Measurements from ENCODE around the gene TIMM50.

Gene TIMM50

GRCh38 chr19:39524495-39524894 lies 43.9 kb downstream of the TIMM50 start:
- Histone ChIP-seq H3K36me3 (ENCODE audit: control insufficient read depth, insufficient read depth, low read length) (no peaks in the 10 kb centered on the region), H3K9ac (ENCODE audit: low read length) (no peak overlapping the region), H3K27me3 (ENCODE audit: control insufficient read depth, insufficient read depth, low read length) (no peaks in the 10 kb centered on the region), H3K9me3 (ENCODE audit: control insufficient read depth, low read length) (no peaks in the 10 kb centered on the region), H3K4me1 (ENCODE audit: control insufficient read depth, insufficient read depth, low read length) (no peaks in the 10 kb centered on the region), H3K4me3 (ENCODE audit: low read length) (no peak overlapping the region)

DNA sequence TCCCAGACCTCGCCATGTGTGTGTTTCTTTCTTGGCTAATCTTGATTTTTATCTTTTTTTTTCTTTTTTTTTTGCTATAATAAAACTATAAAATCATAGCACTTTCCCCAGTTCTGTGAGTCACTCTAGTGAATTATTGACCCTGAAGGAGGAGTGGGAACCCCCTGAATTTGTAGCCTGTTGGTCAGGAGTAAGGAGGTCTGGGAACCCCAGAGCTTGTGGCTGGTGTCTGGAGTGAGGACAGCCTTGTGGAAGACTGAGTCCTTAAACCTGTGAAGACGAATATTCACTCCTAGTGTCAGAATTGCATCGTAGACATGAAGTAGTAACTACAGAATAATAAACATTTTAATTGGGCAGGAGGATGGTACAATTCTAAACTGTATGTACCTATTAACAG lies 44.6 kb downstream of the TIMM50 start:
- Histone ChIP-seq H3K27me3 (ENCODE audit: control insufficient read depth, insufficient read depth, low read length) (no peaks in the 10 kb centered on the region), H3K9me3 (ENCODE audit: control insufficient read depth, low read length) (no peaks in the 10 kb centered on the region), H3K4me3 (ENCODE audit: low read length) (no peak overlapping the region), H3K4me1 (ENCODE audit: control insufficient read depth, insufficient read depth, low read length) (no peaks in the 10 kb centered on the region), H3K9ac (ENCODE audit: low read length) (no peak overlapping the region), H3K36me3 (ENCODE audit: control insufficient read depth, insufficient read depth, low read length) (no peaks in the 10 kb centered on the region)

GRCh38 chr19:39531834-39532232 lies 51.2 kb downstream of the TIMM50 start:
- no peaks in the 10 kb centered on the region for H3K36me3 ChIP-seq (ENCODE audit: control insufficient read depth, insufficient read depth, low read length)
- peak overlapping the region; percentile 69 for H3K4me3 ChIP-seq (ENCODE audit: low read length)
- no peaks in the 10 kb centered on the region for H3K9me3 ChIP-seq (ENCODE audit: control insufficient read depth, low read length)
- peak overlapping the region; percentile 72 for H3K9ac ChIP-seq (ENCODE audit: low read length)
- H3K4me1 ChIP-seq (ENCODE audit: control insufficient read depth, insufficient read depth, low read length): peaks cover 7% of the 10 kb centered on the region
- H3K27me3 ChIP-seq (ENCODE audit: control insufficient read depth, insufficient read depth, low read length): no peaks in the 10 kb centered on the region

- Histone ChIP-seq H3K4me3 (ENCODE audit: low read length) (peak within 1 kb of the TSS; percentile 69), H3K27me3 (ENCODE audit: control insufficient read depth, insufficient read depth, low read length) (no peaks in the 10 kb centered on the region)
Measured at GRCh38 chr19:39532233-39533002, 51.8 kb downstream of the TIMM50 start, which contains the start of gene EID2B. Gene EID2B (minus strand): TSS chr19:39532852. CDS start chr19:39532802, 50 bp downstream.

GRCh38 chr19:39533003-39533512 lies 52.4 kb downstream of the TIMM50 start:
- Histone ChIP-seq H3K27me3 (ENCODE audit: control insufficient read depth, insufficient read depth, low read length) (no peaks in the 10 kb centered on the region), H3K9ac (ENCODE audit: low read length) (no peak overlapping the region), H3K36me3 (ENCODE audit: control insufficient read depth, insufficient read depth, low read length) (no peaks in the 10 kb centered on the region), H3K4me3 (ENCODE audit: low read length) (no peak overlapping the region), H3K4me1 (ENCODE audit: control insufficient read depth, insufficient read depth, low read length) (peaks cover 7% of the 10 kb centered on the region), H3K9me3 (ENCODE audit: control insufficient read depth, low read length) (no peaks in the 10 kb centered on the region)

More at GRCh38 chr19:39532233-39533002, 51.8 kb downstream of the TIMM50 start, which contains the start of gene EID2B:
- H3K9me3 ChIP-seq (ENCODE audit: control insufficient read depth, low read length): no peaks in the 10 kb centered on the region
- H3K4me1 ChIP-seq (ENCODE audit: control insufficient read depth, insufficient read depth, low read length): peaks cover 7% of the 10 kb centered on the region
- peak within 1 kb of the TSS; percentile 72 for H3K9ac ChIP-seq (ENCODE audit: low read length)
- no peaks in the 10 kb centered on the region for H3K36me3 ChIP-seq (ENCODE audit: control insufficient read depth, insufficient read depth, low read length)

DNA sequence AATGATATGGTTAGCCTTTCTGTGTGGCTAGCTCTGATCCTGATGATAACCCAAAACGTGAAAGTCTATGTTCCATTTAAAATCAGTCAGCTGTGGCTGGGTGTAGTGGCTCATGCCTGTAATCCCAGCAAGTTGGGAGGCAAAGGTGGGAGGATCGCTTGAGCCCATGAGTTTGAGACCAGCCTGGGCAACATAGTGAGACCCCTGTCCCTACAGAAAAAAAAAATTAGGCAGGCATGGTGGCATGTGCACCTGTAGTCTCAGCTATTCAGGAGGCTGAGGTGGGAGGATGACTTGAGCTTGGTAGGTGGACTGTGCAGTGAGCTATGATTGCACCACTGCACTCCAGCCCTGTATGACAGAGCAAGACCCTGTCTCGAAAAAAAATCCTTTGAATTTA lies 53.2 kb downstream of the TIMM50 start:
- H3K27me3 ChIP-seq (ENCODE audit: control insufficient read depth, insufficient read depth, low read length): no peaks in the 10 kb centered on the region
- H3K9ac ChIP-seq (ENCODE audit: low read length): no peak overlapping the region
- H3K4me3 ChIP-seq (ENCODE audit: low read length): no peak overlapping the region
- no peaks in the 10 kb centered on the region for H3K36me3 ChIP-seq (ENCODE audit: control insufficient read depth, insufficient read depth, low read length)
- peaks cover 7% of the 10 kb centered on the region for H3K4me1 ChIP-seq (ENCODE audit: control insufficient read depth, insufficient read depth, low read length)
- H3K9me3 ChIP-seq (ENCODE audit: control insufficient read depth, low read length): no peaks in the 10 kb centered on the region

- H3K9ac ChIP-seq (ENCODE audit: low read length): peak overlapping the region; percentile 66
- H3K9me3 ChIP-seq (ENCODE audit: control insufficient read depth, low read length): no peaks in the 10 kb centered on the region
- peak overlapping the region; percentile 26 for H3K4me3 ChIP-seq (ENCODE audit: low read length)
- H3K4me1 ChIP-seq (ENCODE audit: control insufficient read depth, insufficient read depth, low read length): no peaks in the 10 kb centered on the region
- H3K36me3 ChIP-seq (ENCODE audit: control insufficient read depth, insufficient read depth, low read length): no peaks in the 10 kb centered on the region
- no peaks in the 10 kb centered on the region for H3K27me3 ChIP-seq (ENCODE audit: control insufficient read depth, insufficient read depth, low read length)
Measured at GRCh38 chr19:39539165-39539517, 58.5 kb downstream of the TIMM50 start.

DNA sequence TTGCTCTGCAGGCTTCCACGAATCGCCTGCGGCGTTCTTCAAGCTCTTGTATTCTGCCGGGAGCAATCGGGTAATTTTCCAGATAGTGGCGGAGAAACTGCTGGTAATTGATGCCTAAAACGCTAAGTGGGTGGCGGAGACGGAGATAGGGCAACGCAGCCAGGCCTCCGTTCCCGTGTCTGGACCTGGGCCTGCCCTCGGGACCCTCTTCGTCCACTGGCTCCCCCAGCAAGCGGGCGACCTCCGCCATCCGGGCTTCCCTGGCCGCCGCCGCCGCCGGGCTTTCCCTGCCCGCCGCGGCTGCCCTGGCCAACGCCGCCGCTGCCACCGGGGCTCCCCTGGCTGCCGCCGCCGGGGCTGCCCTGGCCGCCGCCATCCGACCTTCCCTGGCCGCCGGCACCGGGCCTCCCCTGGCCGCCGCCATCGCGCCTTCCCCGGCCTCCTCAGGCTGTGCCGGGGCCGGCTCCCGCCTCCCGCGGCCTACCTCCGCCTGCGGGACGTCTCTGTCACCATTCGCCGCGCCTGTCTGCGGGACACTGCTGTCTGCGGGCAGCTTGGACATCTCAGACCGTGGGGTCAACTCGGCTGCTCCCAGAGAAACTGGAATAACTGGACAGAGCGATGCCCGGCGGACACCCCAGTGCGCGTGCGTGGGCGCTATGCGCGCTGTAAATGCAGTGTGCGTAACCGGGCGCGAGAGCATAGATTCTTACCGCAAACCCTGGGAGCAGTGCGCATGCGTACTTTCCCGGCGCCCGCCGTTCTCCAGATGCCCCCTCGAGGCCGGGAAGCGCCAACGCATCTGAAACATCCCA lies 59.1 kb downstream of the TIMM50 start, which contains the start of gene EID2:
Gene EID2, minus strand, starts transcription at position 644 of the 815 bp plus-strand sequence. Its CDS starts 82 bp downstream, at position 562.
- H3K9ac ChIP-seq (ENCODE audit: low read length): peak within 1 kb of the TSS; percentile 66
- no peaks in the 10 kb centered on the region for H3K4me1 ChIP-seq (ENCODE audit: control insufficient read depth, insufficient read depth, low read length)
- H3K9me3 ChIP-seq (ENCODE audit: control insufficient read depth, low read length): no peaks in the 10 kb centered on the region
- peak within 1 kb of the TSS; percentile 26 for H3K4me3 ChIP-seq (ENCODE audit: low read length)
- H3K36me3 ChIP-seq (ENCODE audit: control insufficient read depth, insufficient read depth, low read length): no peaks in the 10 kb centered on the region
- no peaks in the 10 kb centered on the region for H3K27me3 ChIP-seq (ENCODE audit: control insufficient read depth, insufficient read depth, low read length)

GRCh38 chr19:39540333-39540673 lies 59.7 kb downstream of the TIMM50 start:
- Histone ChIP-seq H3K4me1 (ENCODE audit: control insufficient read depth, insufficient read depth, low read length) (no peaks in the 10 kb centered on the region), H3K9me3 (ENCODE audit: control insufficient read depth, low read length) (no peaks in the 10 kb centered on the region), H3K36me3 (ENCODE audit: control insufficient read depth, insufficient read depth, low read length) (no peaks in the 10 kb centered on the region), H3K27me3 (ENCODE audit: control insufficient read depth, insufficient read depth, low read length) (no peaks in the 10 kb centered on the region), H3K4me3 (ENCODE audit: low read length) (no peak overlapping the region), H3K9ac (ENCODE audit: low read length) (no peak overlapping the region)

All from mucosa of stomach (tissue), 1 donor.